Measurements from ENCODE around the gene INAFM1.

Gene INAFM1

GRCh38 chr19:47274071-47274890 is at the start of gene INAFM1:
Gene INAFM1 (plus strand): TSS chr19:47274885. CDS start chr19:47274920, 35 bp downstream.
- peak; percentile 99 to 100 (median 100) for DNase-seq (ENCODE audit: low read depth in 2 of 3, low spot score in 1 of 3)

- peak; percentile 67 to 78 (median 73) for DNase-seq (ENCODE audit: low read depth in 2 of 3, low spot score in 1 of 3)
Observed at GRCh38 chr19:47225746-47226425, 48.8 kb upstream of the INAFM1 start.

GRCh38 chr19:47226426-47227351 is 48.0 kb upstream of the INAFM1 start:
- peak in 2 of 3 donors; percentile 32 to 39 for DNase-seq (ENCODE audit: low read depth in 2 of 3, low spot score in 1 of 3)

- DNase-seq (ENCODE audit: low read depth in 2 of 3, low spot score in 1 of 3) = peak in 2 of 3 donors; percentile 34 to 41
Observed at GRCh38 chr19:47227352-47228167, 47.1 kb upstream of the INAFM1 start.

- peak in 1 of 3 donors; percentile 5 for DNase-seq (ENCODE audit: low read depth in 2 of 3, low spot score in 1 of 3)
Observed at GRCh38 chr19:47228168-47228936, 46.3 kb upstream of the INAFM1 start.

- DNase-seq (ENCODE audit: low read depth in 2 of 3, low spot score in 1 of 3) = no peak
Observed at GRCh38 chr19:47228937-47229675, 45.6 kb upstream of the INAFM1 start.

- no peak for DNase-seq (ENCODE audit: low read depth in 2 of 3, low spot score in 1 of 3)
Observed at GRCh38 chr19:47229676-47230053, 45.0 kb upstream of the INAFM1 start.

- DNase-seq (ENCODE audit: low read depth in 2 of 3, low spot score in 1 of 3) = peak; percentile 7 to 73 (median 68)
Observed at GRCh38 chr19:47230054-47230920, 44.4 kb upstream of the INAFM1 start.

GRCh38 chr19:47230921-47231214 is 43.8 kb upstream of the INAFM1 start, which contains the start of gene BBC3:
Gene BBC3 (minus strand): TSS chr19:47231199. CDS start chr19:47228431, 2,768 bp downstream.
- DNase-seq (ENCODE audit: low read depth in 2 of 3, low spot score in 1 of 3) = no peak

- peak; percentile 69 to 86 (median 76) for DNase-seq (ENCODE audit: low read depth in 2 of 3, low spot score in 1 of 3)
Observed at GRCh38 chr19:47231215-47232054, 43.2 kb upstream of the INAFM1 start.

GRCh38 chr19:47232422-47233211 is 42.1 kb upstream of the INAFM1 start:
- no peak for DNase-seq (ENCODE audit: low read depth in 2 of 3, low spot score in 1 of 3)

- DNase-seq (ENCODE audit: low read depth in 2 of 3, low spot score in 1 of 3) = no peak
Observed at GRCh38 chr19:47236072-47236675, 38.5 kb upstream of the INAFM1 start.

GRCh38 chr19:47239152-47239551 is 35.5 kb upstream of the INAFM1 start:
- no peak for DNase-seq (ENCODE audit: low read depth in 2 of 3, low spot score in 1 of 3)

- no peak for DNase-seq (ENCODE audit: low read depth in 2 of 3, low spot score in 1 of 3)
Observed at GRCh38 chr19:47239610-47240296, 34.9 kb upstream of the INAFM1 start.

GRCh38 chr19:47240556-47240955 is 34.1 kb upstream of the INAFM1 start:
- no peak for DNase-seq (ENCODE audit: low read depth in 2 of 3, low spot score in 1 of 3)
